Sigmoid colon (tissue), 7 donors: ENCODE measurements around the gene TMEM44. TPM values are rescaled to one million over a fixed set of nuclear protein-coding genes. Genes with fewer than 3 reads are reported as not detected.

Source experiments
- DNase-seq: peaks from one replicate; pipeline ENCODE4 v3.0.0-alpha.2; 2019
- H3K27ac ChIP-seq, 4 donors: fragments of 200-600 bp; sonication (generic); one replicate each; pipeline ENCODE4 v1.5.1; 2016 to 2019; ENCODE audit warnings: mild to moderate bottlenecking in 1 of 4
- H3K27me3 ChIP-seq, 3 donors: fragments of 200-600 bp; sonication (generic); one replicate each; pipeline ENCODE4 v1.5.1; 2019; ENCODE audit warnings: mild to moderate bottlenecking in 1 of 3
- H3K36me3 ChIP-seq, 4 donors: fragments of 200-600 bp; sonication (generic); one replicate each; pipeline ENCODE4 v1.5.1; 2016 to 2019
- H3K4me1 ChIP-seq, 4 donors: fragments of 200-600 bp; sonication (generic); one replicate each; pipeline ENCODE4 v1.5.1; 2017 to 2019
- H3K4me3 ChIP-seq, 4 donors: fragments of 200-600 bp; sonication (generic); one replicate each; pipeline ENCODE4 v1.5.1; 2017 to 2019; ENCODE audit warnings: mild to moderate bottlenecking in 2 of 4, moderate library complexity in 1 of 4
- H3K9me3 ChIP-seq, 4 donors: fragments of 200-600 bp in 3 of 4; sonication (generic) in 3 of 4; one replicate each; pipeline versions ENCODE4 v1.5.1 to v1.6.1; 2013 to 2019
- CTCF ChIP-seq, 4 experiments: fragments of 450-650 bp in 3 of 4; fragments of 200-600 bp in 1 of 4; IDR thresholded peaks; one replicate each; pipeline ENCODE4 v1.5.1; 2016 to 2019; ENCODE audit warnings: antibody characterized with exemption in 4 of 4, mild to moderate bottlenecking in 3 of 4, moderate library complexity in 2 of 4
- EP300 ChIP-seq, 4 donors: sonication (generic); formaldehyde crosslinking; IDR thresholded peaks; one replicate each; pipeline ENCODE4 v1.6.1; 2017; ENCODE audit warnings: antibody characterized with exemption in 4 of 4
- POLR2A ChIP-seq, 2 donors: fragments of 450-650 bp; IDR thresholded peaks; one replicate each; pipeline ENCODE4 v1.6.1; 2016; ENCODE audit warnings: antibody characterized with exemption in 2 of 2, mild to moderate bottlenecking in 2 of 2, moderate library complexity in 2 of 2
- POLR2AphosphoS5 ChIP-seq, 4 donors: sonication (generic); formaldehyde crosslinking; IDR thresholded peaks; one replicate each; pipeline ENCODE4 v1.6.1; 2017; ENCODE audit warnings: antibody characterized with exemption in 4 of 4
- WGBS, 2 donors: extraction: QIAGEN DNeasy Blood & Tissue Kit; methylation state at CpG; one replicate each; pipeline ENCODE4 v1.1.7; 2013; 5-methylcytosine and 5-hydroxymethylcytosine counted together
- intact Hi-C: fragments of 100-400 bp; cut with DNase I; formaldehyde crosslinking; loops from one replicate; pipeline ENCODE4 v1.15.1; 2023
- polyA plus RNA-seq, 3 donors: library from polyadenylated mRNA; stranded (reverse); fragments of 200-250 nt; gene quantifications; one replicate each; pipeline ENCODE4 v1.2.3, GENCODE V29; 2013
- total RNA-seq, 4 donors: library from RNA; depleted of rRNA; stranded (reverse); fragments of >200 nt; gene quantifications; one replicate each; pipeline ENCODE4 v1.1.0, GENCODE V29; 2016
- donor health status: healthy with polysubstance abuse.
- donor health status: Bipolar disorder and iron deficiency.
- donor health status: healthy.

Gene TMEM44
- total and polyA plus RNA-seq, 7 donors, result 2.0 to 25.8 (median 11.9) TPM

DNA sequence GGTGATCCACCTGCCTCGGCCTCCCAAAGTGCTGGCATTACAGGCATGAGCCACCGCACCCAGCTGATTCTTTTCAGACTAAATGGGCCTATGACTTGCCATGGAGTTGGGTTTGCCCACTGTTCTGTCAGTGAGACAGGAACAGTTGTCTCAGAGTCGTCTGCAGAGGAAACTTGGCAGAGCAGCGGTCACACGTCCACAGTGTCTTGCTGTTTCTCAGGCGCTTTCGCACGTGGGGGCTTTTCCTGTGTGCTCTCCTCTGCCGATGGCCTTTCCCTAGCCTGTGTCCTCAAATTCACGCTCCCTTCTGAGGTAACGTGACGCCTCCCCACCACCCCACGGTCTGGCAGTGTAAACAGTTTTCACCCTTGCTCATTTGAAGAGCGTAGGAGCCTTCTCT lies 11.3 kb downstream of the TMEM44 start:
- intact Hi-C loops, result no loop called here
- WGBS, 2 donors, result 91 to 93% methylated on average over 14 of the region's 14 CpGs
- peaks cover 0 to 6% (median 0%) of the 10 kb centered on the region in 4 donors for H3K4me1 ChIP-seq
- H3K36me3 ChIP-seq, result peaks cover 0 to 4% (median 0%) of the 10 kb centered on the region in 4 donors
- no peak overlapping the region for H3K4me3 ChIP-seq
- H3K9me3 ChIP-seq, result no peaks in the 10 kb centered on the region
- TF ChIP-seq CTCF (IDR thresholded peaks at IDR 0.05) (no peak), POLR2AphosphoS5 (IDR thresholded peaks at IDR 0.05) (no peak), POLR2A (IDR thresholded peaks at IDR 0.05) (no peak), EP300 (IDR thresholded peaks at IDR 0.05) (no peak)
- no peak for DNase-seq
- H3K27ac ChIP-seq, result no peak overlapping the region
- no peaks in the 10 kb centered on the region for H3K27me3 ChIP-seq

- H3K27ac ChIP-seq, result no peak overlapping the region
- TF ChIP-seq CTCF (IDR thresholded peaks at IDR 0.05) (no peak), POLR2AphosphoS5 (IDR thresholded peaks at IDR 0.05) (no peak), EP300 (IDR thresholded peaks at IDR 0.05) (no peak), POLR2A (IDR thresholded peaks at IDR 0.05) (no peak)
- no peaks in the 10 kb centered on the region for H3K9me3 ChIP-seq
- H3K4me3 ChIP-seq, result no peak overlapping the region
- no peaks in the 10 kb centered on the region for H3K27me3 ChIP-seq
- intact Hi-C loops, result no loop called here
- H3K4me1 ChIP-seq, result peaks cover 0 to 6% (median 0%) of the 10 kb centered on the region in 4 donors
- no peak for DNase-seq
- H3K36me3 ChIP-seq, result no peaks in the 10 kb centered on the region
- 87 to 94% methylated on average over 7 of the region's 7 CpGs for WGBS, 2 donors
Observed at GRCh38 chr3:194620196-194620595, 13.0 kb downstream of the TMEM44 start.

DNA sequence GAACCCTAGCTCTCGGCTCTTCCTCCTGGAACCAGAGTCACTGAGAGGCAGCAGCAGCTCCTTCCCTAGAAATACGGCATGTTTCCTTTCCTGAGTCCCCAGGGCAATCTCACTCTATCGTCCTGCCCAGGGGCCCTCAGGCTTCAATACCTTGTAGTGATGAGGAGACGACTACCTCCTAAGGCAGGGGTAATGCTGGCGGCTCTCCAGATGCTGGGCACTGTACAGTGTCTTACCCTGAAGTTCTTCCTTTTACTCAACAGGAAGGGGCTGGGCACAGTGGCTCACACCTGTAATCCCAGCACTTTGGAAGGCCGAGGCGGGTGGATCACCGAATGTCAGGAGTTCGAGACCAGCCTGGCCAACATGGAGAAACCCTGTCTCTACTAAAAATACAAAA lies 13.5 kb downstream of the TMEM44 start:
- intact Hi-C loops, result no loop called here
- TF ChIP-seq EP300 (IDR thresholded peaks at IDR 0.05), result no peak
- no peak for TF ChIP-seq CTCF (IDR thresholded peaks at IDR 0.05)
- no peak for TF ChIP-seq POLR2AphosphoS5 (IDR thresholded peaks at IDR 0.05)
- no peak for TF ChIP-seq POLR2A (IDR thresholded peaks at IDR 0.05)
- WGBS, 2 donors, result 94 to 95% methylated on average over 9 of the region's 9 CpGs
- no peaks in the 10 kb centered on the region for H3K27me3 ChIP-seq
- no peak overlapping the region for H3K27ac ChIP-seq
- DNase-seq, result no peak
- H3K4me3 ChIP-seq, result no peak overlapping the region
- H3K36me3 ChIP-seq, result no peaks in the 10 kb centered on the region
- peaks cover 0 to 6% (median 0%) of the 10 kb centered on the region in 4 donors for H3K4me1 ChIP-seq
- H3K9me3 ChIP-seq, result no peaks in the 10 kb centered on the region

DNA sequence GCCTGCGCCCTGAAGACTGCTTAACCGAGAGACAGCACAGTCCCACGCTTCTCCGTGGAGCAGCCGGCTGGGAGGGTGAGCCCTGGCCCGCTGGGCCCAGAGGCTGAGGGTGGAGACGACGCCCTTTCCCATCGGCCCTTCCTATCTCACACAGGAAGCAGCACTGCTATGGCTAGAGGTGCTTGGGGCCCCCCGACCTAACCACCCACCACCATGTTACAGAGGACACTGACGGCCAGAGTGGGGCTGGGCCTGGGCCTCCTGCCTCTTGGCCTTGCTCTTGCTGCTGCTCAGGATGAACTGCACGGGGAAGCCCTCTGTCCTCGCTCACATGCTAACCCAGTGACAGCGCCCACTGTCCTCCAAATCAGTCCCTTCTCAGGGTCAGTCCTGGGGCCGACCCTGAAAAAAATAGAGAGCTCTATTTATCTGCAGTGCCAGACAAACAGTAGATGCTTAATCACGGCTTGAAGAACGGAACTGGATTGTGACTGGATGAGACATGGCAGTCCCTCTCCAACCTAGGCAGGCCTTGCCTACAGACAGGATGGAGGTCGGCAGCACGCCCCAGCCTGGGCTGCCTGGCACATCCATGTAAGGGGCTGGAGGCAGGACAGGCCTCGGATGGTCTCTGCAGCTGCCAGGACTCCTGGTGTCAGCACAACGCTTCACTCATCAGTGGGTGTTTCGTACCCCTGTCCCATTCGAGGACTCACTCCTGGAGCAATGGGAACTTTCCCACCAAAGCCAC lies 14.2 kb downstream of the TMEM44 start:
- TF ChIP-seq POLR2AphosphoS5 (IDR thresholded peaks at IDR 0.05) (no peak), EP300 (IDR thresholded peaks at IDR 0.05) (no peak), CTCF (IDR thresholded peaks at IDR 0.05) (no peak), POLR2A (IDR thresholded peaks at IDR 0.05) (no peak)

More for the DNA sequence above, 14.2 kb downstream of the TMEM44 start:
- no peaks in the 10 kb centered on the region for H3K36me3 ChIP-seq
- no peak for DNase-seq
- no peaks in the 10 kb centered on the region for H3K27me3 ChIP-seq
- no peak overlapping the region for H3K27ac ChIP-seq
- no peak overlapping the region for H3K4me3 ChIP-seq
- H3K4me1 ChIP-seq, result peaks cover 0 to 6% (median 0%) of the 10 kb centered on the region in 4 donors
- no peaks in the 10 kb centered on the region for H3K9me3 ChIP-seq
- intact Hi-C loops, result no loop called here
- WGBS, 2 donors, result 85 to 86% methylated on average over 23 of the region's 23 CpGs
